NCI-H2227 (cell line): ENCODE results near the gene RABAC1.

ENCODE experiments used
- DNase-seq: peaks from one replicate; lab custom pipeline; 2025; ENCODE audit not compliant: unreplicated experiment; lab: John Stamatoyannopoulos, UW

RABAC1 gene

GRCh38 chr19:41990028-41990427 lies 30.9 kb upstream of the RABAC1 start:
- DNase-seq: no peak

DNA sequence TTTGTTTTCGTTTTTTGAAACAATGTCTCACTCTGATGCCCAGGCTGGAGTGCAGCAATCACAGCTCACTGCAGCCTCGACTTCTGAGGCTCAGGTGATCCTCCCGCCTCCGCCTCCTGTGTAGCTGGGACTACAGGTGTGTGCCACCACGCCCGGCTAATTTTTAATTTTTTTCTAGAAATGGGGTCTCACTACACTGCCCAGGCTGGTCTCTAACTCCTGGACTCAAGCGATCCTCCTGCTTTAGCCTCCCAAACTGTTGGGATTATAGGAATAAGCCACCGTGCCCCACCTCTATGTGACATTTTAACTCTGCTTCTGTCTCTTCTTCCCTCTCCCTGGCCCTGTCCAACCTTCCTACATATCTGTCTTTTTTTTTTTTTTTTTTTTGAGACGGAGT lies 29.8 kb upstream of the RABAC1 start:
- no peak for DNase-seq

- DNase-seq: no peak
These were observed 28.2 kb upstream of the RABAC1 start for GRCh38 chr19:41987141-41987860.

GRCh38 chr19:41984961-41985360 lies 25.8 kb upstream of the RABAC1 start:
- no peak for DNase-seq

DNA sequence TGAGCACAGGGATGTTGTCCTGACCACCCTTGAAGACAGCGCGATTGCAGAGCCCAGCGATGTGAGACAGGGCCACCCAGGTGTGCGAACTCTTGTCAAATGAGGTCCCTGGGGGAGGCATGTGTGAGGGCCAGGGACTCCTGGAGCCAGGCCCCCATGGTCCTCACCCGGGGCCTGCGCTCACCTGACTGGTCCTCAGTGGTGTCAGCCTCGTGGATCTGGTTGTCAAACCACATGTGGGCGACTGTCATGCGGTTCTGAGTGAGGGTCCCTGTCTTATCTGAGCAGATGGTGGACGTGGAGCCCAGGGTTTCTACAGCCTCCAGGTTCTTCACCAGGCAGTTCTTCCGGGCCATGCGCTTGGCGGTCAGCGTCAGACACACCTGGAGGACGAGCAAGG lies 22.6 kb upstream of the RABAC1 start:
- no peak for DNase-seq

- DNase-seq: no peak
These were observed 19.3 kb upstream of the RABAC1 start for GRCh38 chr19:41978470-41978869.

DNA sequence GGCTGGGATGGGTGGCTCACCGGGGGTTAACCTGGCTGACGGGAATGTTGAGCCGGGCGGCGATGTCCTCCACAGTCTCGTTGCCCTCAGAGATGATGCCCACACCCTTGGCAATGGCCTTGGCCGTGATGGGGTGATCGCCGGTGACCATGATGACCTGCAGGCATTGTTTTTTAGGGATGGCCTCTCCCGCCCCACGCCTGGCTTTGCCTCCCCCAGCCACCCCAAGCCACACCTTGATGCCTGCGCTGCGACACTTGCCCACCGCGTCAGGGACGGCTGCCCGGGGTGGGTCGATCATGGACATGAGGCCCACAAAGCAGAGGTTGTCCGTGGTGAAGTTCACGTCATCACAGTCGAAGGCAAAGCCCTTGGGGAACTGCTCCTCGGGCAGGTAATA lies 18.8 kb upstream of the RABAC1 start:
- no peak for DNase-seq

GRCh38 chr19:41974652-41975051 lies 15.5 kb upstream of the RABAC1 start:
- DNase-seq: no peak

- no peak for DNase-seq
These were observed 12.2 kb upstream of the RABAC1 start for GRCh38 chr19:41971363-41971762.

GRCh38 chr19:41969772-41970458 lies 10.8 kb upstream of the RABAC1 start:
- no peak for DNase-seq

GRCh38 chr19:41968751-41969595 lies 9.9 kb upstream of the RABAC1 start:
- DNase-seq: no peak

DNA sequence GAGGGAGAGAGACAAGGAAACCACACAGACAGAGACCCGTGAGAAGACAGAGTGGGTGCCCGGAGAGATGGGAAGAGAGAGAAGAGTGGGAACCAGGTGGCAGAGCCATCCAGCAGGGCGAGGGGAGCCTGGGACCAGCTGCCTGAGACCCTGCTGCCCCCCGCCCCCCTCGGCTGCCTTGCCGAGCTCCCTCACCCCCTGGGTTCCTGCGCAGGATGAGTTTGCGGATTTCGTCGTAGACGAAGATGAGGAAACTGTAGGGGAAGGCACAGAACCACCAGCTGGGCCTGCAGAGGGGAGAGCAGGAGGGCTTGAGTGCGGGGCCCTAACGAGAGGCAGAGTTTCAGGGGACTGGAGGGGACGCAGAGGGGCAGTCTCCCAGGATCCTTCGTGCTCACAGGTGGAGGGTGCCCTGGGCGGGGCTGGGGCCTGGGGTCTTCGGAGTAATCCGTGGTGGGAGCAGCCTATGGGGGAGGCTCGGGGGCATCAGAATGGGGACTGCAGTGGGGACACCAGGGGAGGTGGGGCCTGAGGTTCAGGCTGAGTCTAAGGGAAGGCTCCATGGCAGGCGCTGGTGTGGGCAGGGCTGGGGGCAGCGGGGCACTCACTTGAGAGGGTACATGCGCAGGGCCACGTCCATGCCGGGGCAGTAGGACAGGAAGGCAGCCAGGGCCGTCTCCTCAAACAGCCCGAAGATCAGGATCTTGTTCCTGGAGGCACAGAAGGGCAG lies 8.1 kb upstream of the RABAC1 start:
- no peak for DNase-seq

- DNase-seq: no peak
These were observed 6.0 kb upstream of the RABAC1 start for GRCh38 chr19:41965106-41965505.

DNA sequence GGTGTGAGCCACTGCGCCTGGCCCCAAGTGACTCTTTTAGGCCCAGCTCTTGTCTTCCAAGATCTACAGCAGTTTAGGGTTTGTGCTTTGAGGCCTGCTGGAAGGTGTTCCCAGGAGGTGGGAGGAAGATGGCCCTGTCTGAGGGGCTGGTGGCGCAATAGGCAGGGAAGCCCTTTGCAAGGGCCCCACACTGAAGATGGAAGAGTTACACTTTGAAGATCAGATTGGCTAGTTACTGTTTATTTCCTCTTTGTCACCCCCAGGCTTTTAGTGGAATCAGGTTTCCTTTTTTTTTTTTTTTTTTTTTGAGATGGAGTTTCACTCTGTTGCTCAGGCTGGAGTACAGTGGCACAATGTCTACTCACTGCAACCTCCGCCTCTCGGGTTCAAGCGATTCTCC lies 1.9 kb upstream of the RABAC1 start:
- no peak for DNase-seq

DNA sequence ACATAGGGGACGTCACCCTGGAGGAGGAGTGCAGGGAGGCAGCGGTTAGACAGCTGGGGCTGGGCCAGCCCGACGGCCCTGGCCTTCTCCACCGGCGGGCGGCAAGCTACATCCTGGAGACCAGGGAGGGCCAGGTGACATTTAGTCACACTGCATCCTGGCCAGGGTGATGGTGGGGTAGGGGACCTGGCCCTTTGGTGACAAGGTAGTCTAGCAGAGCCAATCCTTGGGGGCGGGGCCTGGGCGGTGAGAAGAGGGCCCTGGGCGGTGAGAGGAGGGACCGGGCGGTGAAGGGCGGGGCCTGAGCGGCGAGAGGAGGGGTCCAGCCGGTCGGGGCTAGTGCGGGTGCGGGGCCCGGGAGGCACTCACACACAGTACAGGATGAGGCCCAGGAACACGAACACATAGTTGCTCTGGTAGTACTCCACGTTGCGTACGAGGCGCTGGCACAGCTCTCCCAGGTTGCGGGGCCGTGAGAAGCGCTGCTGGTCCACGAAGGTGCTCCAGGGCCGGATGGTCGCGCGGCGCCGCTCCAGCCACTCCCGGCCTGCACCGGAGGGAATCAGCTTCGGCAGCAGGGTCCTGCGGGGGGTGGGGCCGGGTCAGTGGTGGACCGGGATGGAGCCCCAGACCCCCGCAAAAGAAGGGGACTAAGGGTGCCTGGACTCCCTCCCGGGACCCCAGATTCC lies 610 bp downstream of the RABAC1 start:
- DNase-seq: peak; percentile 95

DNA sequence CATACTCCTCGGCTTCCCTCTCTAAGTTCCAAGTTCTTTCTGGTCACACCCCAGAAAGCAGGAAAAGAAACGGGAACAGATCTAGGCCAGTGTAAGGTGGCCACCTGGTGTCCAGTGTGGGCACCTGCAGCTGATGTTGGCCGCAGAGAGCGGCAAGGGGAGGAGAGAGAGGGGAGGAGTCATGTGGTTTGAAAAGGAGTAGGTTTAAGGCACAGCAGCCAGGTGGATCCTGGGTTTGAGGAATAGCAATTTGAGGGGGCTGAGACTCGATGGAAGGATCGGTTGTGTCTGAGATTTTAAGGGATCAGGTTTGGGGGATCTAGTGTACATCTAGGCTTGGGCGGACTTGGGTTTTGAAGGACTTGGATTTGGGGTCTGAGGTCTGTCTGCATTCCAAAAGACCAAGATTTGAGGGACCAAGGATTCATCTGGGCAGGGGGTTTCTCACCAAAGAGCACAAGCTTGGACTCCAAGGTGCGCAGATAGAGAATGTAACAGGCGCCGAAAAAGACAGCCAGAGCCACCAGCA lies 1.2 kb downstream of the RABAC1 start:
- DNase-seq: peak; percentile 98

DNA sequence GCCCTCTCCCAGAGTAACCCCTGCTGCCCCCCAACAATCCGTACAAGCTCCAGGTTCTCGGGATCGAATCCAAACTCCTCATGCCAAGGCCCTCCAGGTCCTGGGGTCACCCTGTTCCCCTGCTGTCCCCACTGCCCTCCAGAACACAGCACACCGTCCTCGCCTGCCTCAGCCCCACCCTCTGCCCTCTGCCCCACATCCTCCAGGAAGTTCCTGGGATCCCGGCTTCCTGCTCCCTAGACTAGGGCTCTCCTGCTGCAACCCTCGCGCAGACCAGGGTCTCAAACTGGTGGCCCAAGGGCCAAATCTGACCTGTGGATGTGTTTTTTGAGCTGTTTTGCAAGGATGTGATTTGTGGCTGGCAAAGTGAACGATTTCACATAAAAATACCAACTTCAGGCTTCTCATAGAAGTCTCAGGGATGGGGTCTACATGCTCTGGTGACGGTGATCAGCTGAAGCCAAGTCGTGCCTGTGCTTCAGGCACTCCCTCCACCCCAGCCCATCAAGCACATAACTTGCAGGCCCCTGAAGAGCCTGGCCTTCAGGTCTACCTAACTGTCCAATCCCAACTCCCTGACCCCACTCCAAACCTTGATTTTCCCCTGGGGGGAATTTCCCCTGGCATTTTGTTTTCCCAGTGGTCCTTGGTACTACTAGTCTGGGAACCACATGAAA lies 1.8 kb downstream of the RABAC1 start:
- DNase-seq: no peak

GRCh38 chr19:41956621-41957020 lies 2.5 kb downstream of the RABAC1 start:
- no peak for DNase-seq

DNA sequence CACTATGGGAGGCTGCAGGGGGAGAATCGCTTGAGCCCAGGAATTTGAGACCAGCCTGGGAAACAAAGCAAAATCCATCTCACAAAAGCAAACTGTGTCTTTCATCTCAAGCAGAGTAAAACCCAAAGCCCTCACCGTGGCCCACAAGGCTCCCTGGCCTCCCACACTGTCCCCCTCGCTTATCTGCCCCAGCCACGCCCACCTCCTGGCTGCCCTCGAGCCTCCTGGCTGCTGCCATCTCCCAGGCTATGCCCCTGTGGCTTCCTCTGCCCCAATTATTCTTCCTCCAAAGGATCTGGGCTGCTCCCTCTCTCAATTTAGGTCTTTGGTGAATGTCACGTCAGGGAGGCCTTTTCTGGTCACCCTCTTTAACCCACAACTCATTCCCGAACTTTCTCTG lies 3.6 kb downstream of the RABAC1 start:
- DNase-seq: no peak

- peak; percentile 97 for DNase-seq
These were observed 7.4 kb downstream of the RABAC1 start for GRCh38 chr19:41951686-41952172.
